ENCODE measurements around the gene SULT1A1.
"Not testable (repeated sequence)": the region's sequence is repeated elsewhere in the genome, so short reads cannot be mapped to it uniquely, and the experiment has no call there.

SULT1A1 gene

DNA sequence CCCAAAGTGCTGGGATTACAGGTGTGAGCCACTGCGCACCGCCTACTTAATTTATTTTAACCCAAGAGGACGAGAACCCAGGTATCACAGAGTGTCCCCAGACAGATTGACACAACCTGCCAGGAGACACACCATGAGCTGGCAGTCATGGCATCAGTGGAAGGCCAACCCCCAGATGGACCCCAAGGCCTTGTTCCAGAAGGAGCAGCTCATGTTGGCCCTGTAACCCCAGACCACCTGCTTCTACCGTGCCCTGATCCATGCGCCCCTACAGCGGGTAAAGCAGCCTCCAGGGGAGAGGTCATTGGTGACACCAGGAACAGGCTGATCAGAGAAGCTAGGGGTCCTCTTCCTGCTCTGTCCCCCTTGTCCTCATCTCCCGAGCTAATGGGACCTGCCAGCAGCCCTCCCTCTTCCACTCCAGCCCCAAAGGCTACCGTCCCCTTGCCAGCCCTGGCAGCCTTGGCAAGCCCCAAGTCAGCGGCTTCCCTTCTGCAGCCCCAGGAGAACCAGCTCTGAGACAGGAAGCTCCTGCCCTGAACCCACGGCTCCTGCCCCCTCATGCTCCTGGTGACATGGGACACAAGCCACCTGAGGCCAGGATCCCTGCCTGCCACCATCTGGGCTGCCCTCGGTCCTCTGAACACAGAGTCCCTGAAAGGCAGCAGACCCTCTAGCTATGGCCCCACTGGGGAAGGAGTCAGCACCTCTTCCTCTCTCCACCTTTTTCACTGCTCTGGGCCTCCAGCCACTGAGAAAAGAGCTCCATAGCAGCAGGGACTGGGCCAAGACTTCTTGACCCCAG is 6.3 kb downstream of the SULT1A1 start:
- no peaks in the 10 kb centered on the region for H3K9me3 ChIP-seq (replicated peaks in 1 of 11)
- H3K27me3 ChIP-seq: no peaks in the 10 kb centered on the region
- no peak for TF ChIP-seq Cebpa-rat (IDR thresholded peaks at IDR 0.05)
- H3K4me1 ChIP-seq: peaks cover 10 to 37% (median 22%) of the 10 kb centered on the region in 10 experiments
- peak overlapping the region in 7 of 11 experiments; percentile 4 to 48 (median 32); a peak in 9 of 22 replicates for H3K4me2 ChIP-seq
- peak overlapping the region in 3 of 11 experiments; percentile 12 to 35 (median 26); a peak in 2 of 22 replicates for H3K9ac ChIP-seq
- H3K27ac ChIP-seq: peak overlapping the region in 7 of 11 experiments; percentile 3 to 52 (median 34); a peak in 10 of 22 replicates
- H4K20me1 ChIP-seq: peaks cover 0 to 49% (median 4%) of the 10 kb centered on the region in 11 experiments; a peak in 9 of 22 replicates
- peaks cover 4 to 54% (median 38%) of the 10 kb centered on the region in 11 experiments; a peak in 18 of 22 replicates for H3K36me3 ChIP-seq
- H3K4me3 ChIP-seq: no peak overlapping the region

DNA sequence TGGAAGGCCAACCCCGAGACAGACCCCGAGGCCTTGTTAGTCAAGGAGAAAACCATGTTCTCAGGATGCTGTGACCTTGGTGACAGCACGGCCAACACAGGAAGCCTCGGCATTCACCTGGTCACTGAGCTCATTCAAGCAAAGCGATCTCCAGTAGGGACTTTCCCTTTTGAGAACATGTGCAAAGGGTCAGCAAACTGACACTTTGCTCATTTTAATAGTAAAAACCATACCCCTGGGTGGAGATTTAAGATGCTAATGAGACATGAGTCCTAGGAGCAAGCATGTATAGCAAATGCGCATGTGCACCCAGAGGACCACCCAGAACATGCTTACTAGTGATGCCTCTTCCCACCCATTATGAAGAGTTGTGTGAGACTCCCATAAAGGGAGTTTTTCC is 7.3 kb downstream of the SULT1A1 start:
- Histone ChIP-seq H3K27ac (no peak overlapping the region), H3K9ac (no peak overlapping the region), H3K4me1 (peaks cover 9 to 37% (median 26%) of the 10 kb centered on the region in 10 experiments), H3K9me3 (replicated peaks in 1 of 11) (no peaks in the 10 kb centered on the region), H3K27me3 (no peaks in the 10 kb centered on the region), H3K4me2 (no peak overlapping the region), H3K4me3 (no peak overlapping the region), H4K20me1 (peaks cover 0 to 39% (median 4%) of the 10 kb centered on the region in 11 experiments; a peak in 9 of 22 replicates), H3K36me3 (peaks cover 4 to 43% (median 31%) of the 10 kb centered on the region in 11 experiments; a peak in 17 of 22 replicates)
- no peak for TF ChIP-seq Cebpa-rat (IDR thresholded peaks at IDR 0.05)

DNA sequence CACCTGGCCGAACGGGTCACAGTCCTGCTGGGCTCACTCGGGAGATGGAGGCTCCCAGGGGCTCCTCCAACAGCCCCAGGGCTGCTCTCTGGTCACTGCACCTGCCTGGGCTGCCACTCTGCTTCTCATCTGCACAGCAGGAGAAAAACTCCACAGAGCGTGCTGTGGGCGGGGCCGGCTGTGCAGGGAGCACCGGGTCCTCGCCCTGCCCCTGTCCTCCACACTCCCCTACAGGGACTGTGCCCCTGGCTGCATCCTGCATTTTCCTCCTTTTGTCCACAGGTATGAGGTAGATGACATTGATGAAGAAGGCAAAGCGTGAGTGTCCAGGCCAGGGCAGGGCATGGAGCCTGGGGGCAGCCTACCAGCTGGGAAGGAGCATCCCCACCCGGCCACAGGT is 7.8 kb downstream of the SULT1A1 start:
- Histone ChIP-seq H3K4me1 (peaks cover 13 to 37% (median 31%) of the 10 kb centered on the region in 10 experiments), H3K36me3 (peaks cover under 1 to 38% (median 26%) of the 10 kb centered on the region in 11 experiments; a peak in 17 of 22 replicates), H4K20me1 (peaks cover 0 to 35% (median 4%) of the 10 kb centered on the region in 11 experiments; a peak in 9 of 22 replicates)
- not testable (repeated sequence) for H3K9me3 ChIP-seq (replicated peaks in 1 of 11); H3K4me3 ChIP-seq; H3K9ac ChIP-seq; H3K27me3 ChIP-seq; H3K4me2 ChIP-seq; H3K27ac ChIP-seq

DNA sequence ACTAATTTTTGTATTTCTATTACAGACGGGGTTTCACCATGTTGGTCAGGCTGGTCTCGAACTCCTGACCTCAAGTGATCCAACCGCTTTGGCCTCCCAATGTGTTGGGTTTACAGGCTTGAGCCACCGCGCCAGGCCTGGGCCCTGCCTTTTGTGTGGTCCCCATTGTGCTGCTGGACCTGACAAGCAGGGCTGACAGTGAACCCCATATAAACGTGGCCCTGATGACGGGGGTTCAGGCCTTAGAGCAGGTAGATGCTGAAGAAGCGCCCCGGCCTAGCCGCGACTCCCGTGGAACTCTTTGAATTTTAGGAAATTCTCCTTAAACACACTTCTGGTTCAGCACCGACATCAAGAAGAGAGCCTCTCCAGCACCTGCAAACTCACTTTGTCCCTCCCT is 8.3 kb downstream of the SULT1A1 start:
- H3K4me1 ChIP-seq: peaks cover 18 to 37% (median 35%) of the 10 kb centered on the region in 10 experiments
- peaks cover 0 to 34% (median 22%) of the 10 kb centered on the region in 11 experiments; a peak in 16 of 22 replicates for H3K36me3 ChIP-seq
- H3K9me3 ChIP-seq (replicated peaks in 1 of 11); H3K27ac ChIP-seq; H3K27me3 ChIP-seq; H3K4me3 ChIP-seq; H3K4me2 ChIP-seq; H3K9ac ChIP-seq: not testable (repeated sequence)
- peaks cover 0 to 30% (median 4%) of the 10 kb centered on the region in 11 experiments; a peak in 9 of 22 replicates for H4K20me1 ChIP-seq

DNA sequence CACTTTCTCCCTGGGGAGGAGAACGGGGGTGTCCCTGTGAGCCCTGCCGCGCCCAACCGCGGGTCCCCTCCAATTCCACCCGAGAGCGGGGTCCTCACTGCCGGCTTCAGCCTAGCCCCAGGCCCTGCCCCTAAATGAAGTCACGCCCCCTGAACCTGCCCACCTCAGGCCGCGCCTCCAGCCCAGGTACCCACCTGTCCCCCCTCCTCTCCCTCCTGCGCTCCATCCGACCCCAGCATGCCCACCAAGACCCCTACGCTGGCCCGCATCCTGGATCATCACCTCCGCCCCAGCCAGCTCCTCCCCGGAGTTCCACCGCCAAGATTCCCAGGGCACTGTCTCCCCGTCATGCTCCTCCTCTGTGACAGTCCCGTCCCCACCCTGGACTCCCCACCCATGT is 8.9 kb downstream of the SULT1A1 start:
- H3K27me3 ChIP-seq; H3K9ac ChIP-seq; H3K9me3 ChIP-seq (replicated peaks in 1 of 11); H3K4me2 ChIP-seq; H3K4me3 ChIP-seq; H3K27ac ChIP-seq: not testable (repeated sequence)
- Histone ChIP-seq H4K20me1 (peaks cover 0 to 24% (median 4%) of the 10 kb centered on the region in 11 experiments; a peak in 9 of 22 replicates), H3K36me3 (peaks cover 0 to 27% (median 17%) of the 10 kb centered on the region in 11 experiments; a peak in 13 of 22 replicates), H3K4me1 (peaks cover 24 to 43% (median 39%) of the 10 kb centered on the region in 10 experiments)

DNA sequence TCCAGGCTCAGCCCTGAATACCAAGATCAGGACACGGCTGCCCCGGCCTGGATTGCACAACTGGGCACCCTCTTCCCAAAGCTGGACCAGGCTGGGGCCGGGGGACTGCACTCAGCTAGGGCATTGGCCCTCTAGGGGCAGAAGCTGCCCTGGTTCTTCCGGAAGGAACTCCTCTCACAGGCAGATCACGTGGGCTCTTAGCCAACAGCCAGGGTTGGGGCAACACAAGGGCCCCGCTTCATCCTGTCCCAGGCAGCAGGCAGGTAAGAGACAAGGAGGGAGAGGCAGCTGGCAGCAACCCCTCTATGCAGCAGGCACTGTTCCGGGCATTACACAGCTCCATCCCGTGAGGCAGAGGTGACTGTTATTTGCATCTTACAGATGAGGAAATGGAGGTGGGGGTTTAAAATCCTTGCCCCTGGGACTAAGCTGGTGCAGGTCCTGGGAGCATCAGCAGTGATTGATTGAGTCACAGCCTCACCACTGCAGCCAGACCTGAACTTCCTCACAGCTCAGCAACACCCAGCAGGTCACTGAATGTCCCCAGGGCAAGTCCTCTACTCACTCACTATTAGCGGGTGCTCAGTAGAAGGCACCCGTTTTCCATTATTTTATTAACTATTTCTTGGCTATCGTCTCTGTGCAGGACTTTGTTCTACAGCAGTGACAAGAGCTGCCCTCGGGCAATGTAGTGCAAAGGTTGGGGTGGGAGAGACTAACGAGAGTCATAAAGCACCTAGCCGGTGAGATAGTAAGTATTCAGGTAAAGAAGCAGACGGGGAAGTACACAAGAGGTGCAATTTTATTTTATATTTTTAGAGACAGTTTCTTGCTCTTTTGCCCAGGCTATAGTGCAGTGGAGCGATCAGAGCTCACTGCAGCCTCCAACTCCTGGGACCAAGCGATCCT is 10.2 kb downstream of the SULT1A1 start:
- H3K9me3 ChIP-seq (replicated peaks in 1 of 11); H3K4me3 ChIP-seq; H3K4me2 ChIP-seq; H3K27me3 ChIP-seq; H3K9ac ChIP-seq; H3K27ac ChIP-seq: not testable (repeated sequence)
- Histone ChIP-seq H3K4me1 (peaks cover 24 to 43% (median 39%) of the 10 kb centered on the region in 10 experiments), H4K20me1 (peaks cover 0 to 16% (median 4%) of the 10 kb centered on the region in 11 experiments; a peak in 9 of 22 replicates), H3K36me3 (peaks cover 0 to 16% (median 7%) of the 10 kb centered on the region in 11 experiments; a peak in 11 of 22 replicates)

DNA sequence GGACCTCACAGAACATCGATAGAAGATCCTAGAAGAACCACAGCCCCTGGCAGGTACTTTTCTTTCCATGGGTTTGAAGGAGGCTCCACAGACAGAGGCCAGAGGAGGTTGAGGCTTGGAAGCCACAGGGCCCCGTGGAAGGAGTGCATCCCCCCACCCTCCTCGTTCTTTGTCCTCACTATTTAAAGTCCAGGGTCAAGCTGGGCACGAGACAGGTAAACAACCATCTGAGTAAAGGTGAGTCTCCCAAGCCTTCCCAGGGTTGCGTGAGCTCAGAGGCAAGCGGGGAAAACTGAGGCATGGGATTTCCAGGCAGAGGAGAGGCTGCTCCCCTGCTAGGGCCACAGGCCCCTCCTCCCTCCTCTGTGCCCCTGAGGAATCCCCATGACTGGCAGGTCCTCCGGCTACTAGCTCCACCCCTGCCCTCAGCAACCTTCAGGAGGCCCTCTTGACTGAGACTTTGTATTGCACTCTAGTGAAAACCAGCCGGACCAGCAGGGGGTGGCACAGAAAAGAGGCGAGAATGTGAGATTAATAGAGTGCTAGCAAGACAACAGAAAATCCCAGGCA is 12.1 kb downstream of the SULT1A1 start:
- H3K4me3 ChIP-seq: no peak overlapping the region
- peak overlapping the region; percentile 40 to 72 (median 59); a peak in 18 of 22 replicates for H3K27ac ChIP-seq
- no peaks in the 10 kb centered on the region for H3K27me3 ChIP-seq
- peak overlapping the region; percentile 76 to 92 (median 83) for H3K4me2 ChIP-seq
- peaks cover 0 to 6% (median 4%) of the 10 kb centered on the region in 11 experiments; a peak in 11 of 22 replicates for H3K36me3 ChIP-seq
- no peaks in the 10 kb centered on the region; a peak in 2 of 22 replicates for H4K20me1 ChIP-seq
- H3K4me1 ChIP-seq: peaks cover 20 to 28% (median 25%) of the 10 kb centered on the region in 10 experiments
- no peak for TF ChIP-seq Cebpa-rat (IDR thresholded peaks at IDR 0.05)
- H3K9me3 ChIP-seq (replicated peaks in 1 of 11): no peaks in the 10 kb centered on the region
- H3K9ac ChIP-seq: peak overlapping the region in 8 of 11 experiments; percentile 31 to 58 (median 42); a peak in 6 of 22 replicates

DNA sequence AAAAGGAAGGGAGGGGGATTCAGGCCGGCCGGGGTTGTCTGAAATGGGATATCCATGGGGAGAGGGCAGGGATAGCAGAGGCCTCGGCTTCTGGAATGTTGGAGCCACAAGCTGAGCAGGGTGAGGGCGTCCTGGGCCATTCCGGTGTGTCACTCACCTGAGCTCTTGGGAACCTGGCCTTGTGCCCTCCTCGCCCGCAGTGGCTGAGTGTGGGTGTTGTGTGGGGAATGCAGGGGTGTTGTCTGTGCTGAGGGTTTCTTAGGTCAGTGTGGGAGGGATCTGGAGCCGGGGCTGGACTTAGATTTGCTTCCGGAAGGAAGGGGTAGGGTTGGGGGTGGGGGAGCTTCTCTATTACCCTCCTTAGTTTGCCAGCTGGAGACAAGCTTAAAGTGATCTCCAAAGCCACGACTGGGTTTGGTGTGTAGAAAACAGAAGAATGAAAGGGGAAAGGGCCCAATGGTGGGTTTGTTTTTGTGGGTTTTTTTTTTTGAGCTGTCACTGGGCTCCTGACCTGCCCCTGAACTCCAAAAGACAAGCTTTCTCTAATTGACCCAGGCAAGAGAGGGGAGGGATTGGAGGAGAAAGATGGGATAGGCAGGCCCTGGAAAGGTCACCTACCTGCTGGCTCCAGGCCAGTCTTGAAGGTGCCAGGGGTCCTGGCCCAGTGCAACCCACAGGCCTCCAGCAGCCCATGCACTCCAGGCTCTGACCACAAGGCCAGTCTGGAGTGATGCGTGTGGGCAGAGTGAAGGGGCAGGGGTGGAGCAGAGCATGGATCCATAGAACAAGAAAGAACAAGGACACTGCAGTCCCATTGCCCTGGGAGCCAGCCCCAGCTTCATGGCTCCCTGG is 12.8 kb downstream of the SULT1A1 start, which contains the start of gene SULT1A2:
SULT1A2 (minus strand) TSS at position 211 of the 852 bp plus-strand sequence. CDS start 1,120 bp downstream, outside the sequence.
- H3K27me3 ChIP-seq: no peaks in the 10 kb centered on the region
- H3K9me3 ChIP-seq (replicated peaks in 1 of 11): no peaks in the 10 kb centered on the region
- TF ChIP-seq Cebpa-rat (IDR thresholded peaks at IDR 0.05): no peak
- peak within 1 kb of the TSS; percentile 76 to 92 (median 83) for H3K4me2 ChIP-seq
- peak within 1 kb of the TSS in 10 of 11 experiments; percentile 24 to 58 (median 42); a peak in 13 of 22 replicates for H3K9ac ChIP-seq
- H4K20me1 ChIP-seq: no peaks in the 10 kb centered on the region
- H3K4me3 ChIP-seq: peak within 1 kb of the TSS in 2 of 10 experiments; percentile 18 to 31; a peak in 3 of 20 replicates
- H3K4me1 ChIP-seq: peaks cover 20 to 28% (median 24%) of the 10 kb centered on the region in 10 experiments
- H3K36me3 ChIP-seq: peaks cover 6 to 14% (median 11%) of the 10 kb centered on the region in 11 experiments; a peak in 18 of 22 replicates
- peak within 1 kb of the TSS; percentile 40 to 72 (median 59); a peak in 20 of 22 replicates for H3K27ac ChIP-seq
